Memory B cell (primary cell): ENCODE results near the gene ST13.
"Not testable (repeated sequence)": the region's sequence is repeated elsewhere in the genome, so short reads cannot be mapped to it uniquely, and the experiment has no call there.

Experiments used
- ATAC-seq: fragments of 150-1000 bp; cut with Tn5 transposase; 2 replicates; pipeline ENCODE4 v1.10.0; 2021; ENCODE audit warnings: low read depth, mild to moderate bottlenecking, moderate library complexity
- DNase-seq, 2 donors: peaks; one replicate each; pipeline ENCODE4 v3.0.0; 2022; ENCODE audit warnings: low spot score in 2 of 2
- H3K27ac Mint-ChIP-seq: one replicate; pipeline ENCODE4 v1.8.0; 2022; ENCODE audit warnings: mild to moderate bottlenecking, moderate library complexity, mixed read lengths
- H3K27me3 Mint-ChIP-seq: one replicate; pipeline ENCODE4 v1.8.0; 2022; ENCODE audit warnings: mixed read lengths
- H3K36me3 Mint-ChIP-seq: one replicate; pipeline ENCODE4 v1.8.0; 2022; ENCODE audit warnings: mild to moderate bottlenecking, mixed read lengths
- H3K4me1 Mint-ChIP-seq: one replicate; pipeline ENCODE4 v1.8.0; 2022; ENCODE audit warnings: mixed read lengths
- H3K4me3 Mint-ChIP-seq: one replicate; pipeline ENCODE4 v1.8.0; 2022; ENCODE audit warnings: mild to moderate bottlenecking, moderate library complexity, mixed read lengths
- H3K9me3 Mint-ChIP-seq: one replicate; pipeline ENCODE4 v1.8.0; 2022; ENCODE audit warnings: mixed read lengths

Gene ST13

DNA sequence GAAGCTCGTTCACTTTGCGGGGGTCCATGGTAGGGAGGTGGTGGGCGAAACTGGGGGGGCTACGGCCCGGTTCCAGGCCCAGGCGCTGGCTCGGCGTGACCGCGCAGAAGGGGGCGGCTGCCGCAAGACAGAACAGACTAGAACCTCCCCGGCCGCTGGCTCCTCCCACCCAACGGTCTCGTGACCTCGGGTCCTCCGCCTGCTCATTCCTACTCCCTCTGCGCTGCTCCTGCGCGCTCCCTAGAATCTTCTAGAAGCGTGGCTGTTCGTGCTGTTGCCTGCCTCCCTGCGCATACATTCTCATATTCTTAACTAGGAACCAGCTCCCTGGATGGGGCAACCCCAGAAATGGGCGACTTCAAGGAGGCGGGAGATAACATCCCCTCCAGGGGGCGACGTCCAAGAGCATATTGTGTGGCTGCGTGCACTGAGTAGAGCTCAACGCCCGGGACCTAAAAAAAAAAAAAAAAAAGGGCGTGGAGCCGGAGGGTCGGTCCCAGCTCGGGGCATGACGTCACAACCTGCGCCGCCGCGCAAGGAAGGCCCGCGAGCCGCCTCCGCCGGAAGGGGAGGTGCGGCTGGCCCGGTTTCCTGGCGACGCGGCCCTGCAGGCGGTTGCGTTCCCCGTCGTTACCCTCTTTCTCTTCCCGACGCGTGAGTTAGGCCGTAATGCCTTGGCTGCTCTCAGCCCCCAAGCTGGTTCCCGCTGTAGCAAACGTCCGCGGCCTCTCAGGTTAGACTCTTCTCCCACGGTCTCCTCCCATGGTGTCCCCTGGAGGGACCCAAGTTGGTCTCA, at the start of gene ST13, which contains the start of gene XPNPEP3:
Gene ST13, minus strand, starts transcription at position 127 of the 796 bp plus-strand sequence. Its CDS starts 99 bp downstream, at position 28.
Gene XPNPEP3, plus strand, starts transcription at position 636 of the 796 bp plus-strand sequence. Its CDS starts 34 bp downstream, at position 670.
- Mint-ChIP-seq H3K36me3 (peaks cover 5% of the 10 kb centered on the region), H3K4me1 (peaks cover 13% of the 10 kb centered on the region), H3K9me3 (no peaks in the 10 kb centered on the region), H3K27ac (peak within 1 kb of the TSS; percentile 98), H3K4me3 (peak within 1 kb of the TSS; percentile 99), H3K27me3 (no peaks in the 10 kb centered on the region)
- ATAC-seq, result peak; percentile 84
- DNase-seq, result peak; percentile 95 to 96

- DNase-seq (no peak), ATAC-seq (no peak)
- Mint-ChIP-seq H3K4me3 (no peak overlapping the region), H3K4me1 (peaks cover 2% of the 10 kb centered on the region), H3K9me3 (no peaks in the 10 kb centered on the region), H3K27me3 (no peaks in the 10 kb centered on the region), H3K27ac (no peak overlapping the region), H3K36me3 (peaks cover 9% of the 10 kb centered on the region)
These were observed 47.7 kb upstream of the ST13 start for GRCh38 chr22:40904101-40904500.

GRCh38 chr22:40898850-40899357, 42.5 kb upstream of the ST13 start:
- H3K27ac Mint-ChIP-seq, result no peak overlapping the region
- H3K4me3 Mint-ChIP-seq, result no peak overlapping the region
- ATAC-seq (peak; percentile 75), DNase-seq (peak in 1 of 2 donors; percentile 28)
- H3K27me3 Mint-ChIP-seq, result no peaks in the 10 kb centered on the region
- peaks cover 8% of the 10 kb centered on the region for H3K36me3 Mint-ChIP-seq
- peaks cover 5% of the 10 kb centered on the region for H3K4me1 Mint-ChIP-seq
- H3K9me3 Mint-ChIP-seq, result no peaks in the 10 kb centered on the region

DNA sequence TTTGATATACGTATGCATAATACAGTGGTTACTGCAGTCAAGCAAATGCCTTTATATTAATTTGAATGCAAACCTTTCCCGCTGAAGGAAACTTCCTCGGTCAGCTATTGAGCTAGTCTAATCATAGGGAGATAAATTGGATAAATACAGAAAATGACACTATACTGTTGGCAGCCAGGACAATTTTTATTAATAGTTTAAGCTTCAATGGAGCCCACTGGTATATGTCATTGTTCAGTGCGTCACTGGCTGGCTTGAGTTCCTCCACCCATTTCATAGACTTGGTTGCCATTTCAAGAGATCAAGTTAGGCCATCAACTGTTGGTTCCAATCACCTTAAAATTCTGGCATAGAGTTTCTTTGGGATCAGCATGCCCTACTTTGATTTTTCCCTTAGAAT, 38.0 kb upstream of the ST13 start:
- Mint-ChIP-seq H3K4me1 (peaks cover 5% of the 10 kb centered on the region), H3K27ac (no peak overlapping the region), H3K9me3 (no peaks in the 10 kb centered on the region), H3K36me3 (peaks cover 5% of the 10 kb centered on the region), H3K4me3 (no peak overlapping the region), H3K27me3 (no peaks in the 10 kb centered on the region)
- DNase-seq (no peak), ATAC-seq (no peak)

DNA sequence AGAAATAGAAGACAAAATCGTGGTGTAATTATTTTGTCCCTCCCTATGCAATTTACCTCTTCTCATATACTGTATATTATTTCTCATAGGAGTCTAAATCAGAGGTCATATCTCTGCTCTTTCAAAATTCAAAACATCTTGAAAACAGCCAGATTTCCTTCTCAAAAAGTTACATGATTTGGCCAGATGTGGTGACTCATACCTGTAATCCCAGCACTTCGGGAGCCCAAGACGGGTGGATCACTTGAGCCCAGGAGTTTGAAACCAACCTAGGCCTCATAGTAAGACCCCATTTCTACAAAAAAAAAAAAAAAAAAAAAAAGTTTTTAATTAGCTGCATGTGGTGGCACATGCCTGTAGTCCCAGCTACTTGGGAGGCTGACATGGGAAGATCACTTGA, 34.4 kb upstream of the ST13 start:
- H3K4me1 Mint-ChIP-seq, result no peaks in the 10 kb centered on the region
- H3K36me3 Mint-ChIP-seq, result peaks cover 17% of the 10 kb centered on the region
- no peaks in the 10 kb centered on the region for H3K27me3 Mint-ChIP-seq

GRCh38 chr22:40889116-40889515, 32.7 kb upstream of the ST13 start:
- DNase-seq (no peak), ATAC-seq (no peak)
- Mint-ChIP-seq H3K36me3 (peaks cover 13% of the 10 kb centered on the region), H3K4me1 (no peaks in the 10 kb centered on the region), H3K27ac (no peak overlapping the region), H3K27me3 (no peaks in the 10 kb centered on the region), H3K9me3 (no peaks in the 10 kb centered on the region), H3K4me3 (no peak overlapping the region)

More for the DNA sequence above, 34.4 kb upstream of the ST13 start:
- DNase-seq, result no peak
- Mint-ChIP-seq H3K9me3 (no peaks in the 10 kb centered on the region), H3K27ac (no peak overlapping the region), H3K4me3 (no peak overlapping the region)
- ATAC-seq, result no peak

DNA sequence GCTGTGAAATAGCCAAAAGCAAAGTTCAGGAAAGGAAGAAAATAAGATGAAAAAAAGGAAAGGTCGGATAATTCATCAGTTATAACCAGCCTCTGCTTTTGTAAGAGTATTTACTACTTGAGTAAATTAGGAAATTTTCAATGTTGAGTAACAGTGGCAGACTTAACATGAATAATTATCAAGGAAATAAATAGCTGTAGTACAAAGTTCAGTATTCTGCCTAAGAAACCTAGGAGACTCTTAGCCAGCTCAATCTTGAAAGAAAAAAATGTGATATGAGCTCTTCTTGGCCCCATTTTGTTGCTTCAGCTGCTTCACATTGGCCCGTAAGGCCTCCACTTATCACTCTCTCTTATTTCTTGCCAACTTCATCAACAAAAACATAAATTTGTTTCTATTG, 22.5 kb upstream of the ST13 start:
- Mint-ChIP-seq H3K9me3 (no peaks in the 10 kb centered on the region), H3K4me3 (no peak overlapping the region), H3K4me1 (peaks cover 2% of the 10 kb centered on the region), H3K36me3 (peaks cover 5% of the 10 kb centered on the region), H3K27ac (no peak overlapping the region), H3K27me3 (no peaks in the 10 kb centered on the region)
- ATAC-seq (no peak), DNase-seq (no peak)

DNA sequence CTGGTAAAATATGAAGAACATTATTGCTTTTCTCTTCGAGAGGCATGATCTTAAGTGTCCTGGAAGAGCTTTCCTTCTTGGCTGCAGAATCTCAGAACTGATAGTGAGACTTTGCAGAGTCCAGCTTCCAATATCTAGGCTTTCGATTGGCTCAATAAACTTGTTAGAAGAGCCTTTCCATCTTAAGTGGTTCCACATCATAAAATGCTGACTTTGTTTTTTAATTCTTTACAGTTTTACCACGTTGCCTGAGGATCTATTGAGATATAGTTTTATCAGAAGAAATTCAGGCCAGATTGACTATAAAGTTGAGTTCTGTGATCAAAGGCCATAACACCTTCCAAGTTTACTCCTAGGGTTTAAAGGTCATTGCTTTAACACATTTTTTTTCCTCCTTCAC, 21.0 kb upstream of the ST13 start:
- Mint-ChIP-seq H3K36me3 (peaks cover 5% of the 10 kb centered on the region), H3K27me3 (no peaks in the 10 kb centered on the region), H3K4me3 (no peak overlapping the region), H3K9me3 (no peaks in the 10 kb centered on the region), H3K4me1 (peaks cover 2% of the 10 kb centered on the region), H3K27ac (no peak overlapping the region)
- no peak for ATAC-seq
- DNase-seq, result no peak

- Mint-ChIP-seq H3K9me3 (no peaks in the 10 kb centered on the region), H3K27ac (no peak overlapping the region), H3K36me3 (peaks cover 5% of the 10 kb centered on the region), H3K27me3 (no peaks in the 10 kb centered on the region), H3K4me1 (peaks cover 2% of the 10 kb centered on the region), H3K4me3 (no peak overlapping the region)
- no peak for DNase-seq
- no peak for ATAC-seq
These were observed 20.5 kb upstream of the ST13 start for GRCh38 chr22:40876907-40877306.

DNA sequence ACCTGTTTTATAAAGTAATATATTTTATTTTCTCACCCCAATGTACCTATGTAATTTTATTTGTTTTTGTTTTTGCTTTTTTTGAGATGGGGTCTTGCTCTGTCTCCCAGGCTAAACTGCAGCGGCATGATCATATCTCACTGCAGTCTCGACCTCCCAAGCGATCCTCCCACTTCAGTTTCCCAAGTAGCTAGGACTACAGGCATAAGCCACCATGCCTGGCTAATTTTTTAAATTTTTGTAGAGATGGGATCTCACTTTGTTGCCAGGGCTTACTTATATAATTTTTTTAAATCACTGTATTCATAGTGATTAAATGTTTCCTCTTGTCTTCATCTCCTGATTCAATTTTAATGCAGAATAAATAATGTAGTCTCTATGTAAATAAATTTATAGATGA, 18.7 kb upstream of the ST13 start:
- H3K9me3 Mint-ChIP-seq, result no peaks in the 10 kb centered on the region
- no peak overlapping the region for H3K27ac Mint-ChIP-seq
- no peak overlapping the region for H3K4me3 Mint-ChIP-seq
- H3K4me1 Mint-ChIP-seq, result no peaks in the 10 kb centered on the region
- H3K36me3 Mint-ChIP-seq, result peaks cover 4% of the 10 kb centered on the region
- ATAC-seq (no peak), DNase-seq (no peak)
- H3K27me3 Mint-ChIP-seq, result no peaks in the 10 kb centered on the region

- no peak for ATAC-seq
- Mint-ChIP-seq H3K36me3 (peaks cover 4% of the 10 kb centered on the region), H3K4me1 (no peaks in the 10 kb centered on the region), H3K27me3 (no peaks in the 10 kb centered on the region), H3K9me3 (no peaks in the 10 kb centered on the region), H3K27ac (no peak overlapping the region), H3K4me3 (no peak overlapping the region)
- DNase-seq, result no peak
These were observed 17.6 kb upstream of the ST13 start for GRCh38 chr22:40874016-40874415.

DNA sequence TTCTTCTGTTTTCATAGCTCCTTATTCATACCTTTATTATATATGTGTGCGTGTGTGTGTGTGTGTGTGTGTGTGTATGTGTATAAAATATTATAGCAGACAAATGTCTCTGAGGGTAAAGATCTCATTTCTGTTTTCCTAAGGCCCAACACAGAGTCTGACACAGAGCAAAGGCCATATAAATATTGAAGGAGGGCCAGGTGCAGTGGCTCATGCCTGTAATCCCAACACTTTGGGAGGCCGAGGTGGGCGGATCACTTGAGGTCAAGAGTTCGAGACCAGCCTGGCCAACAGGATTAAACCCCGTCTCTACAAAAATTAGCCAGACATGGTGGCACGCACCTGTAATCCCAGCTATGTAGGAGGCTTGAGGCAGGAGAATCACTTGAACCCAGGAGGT, 11.9 kb upstream of the ST13 start:
- DNase-seq, H3K27ac Mint-ChIP-seq, ATAC-seq, H3K4me3 Mint-ChIP-seq, H3K27me3 Mint-ChIP-seq, H3K4me1 Mint-ChIP-seq, H3K9me3 Mint-ChIP-seq, H3K36me3 Mint-ChIP-seq: not testable (repeated sequence)

DNA sequence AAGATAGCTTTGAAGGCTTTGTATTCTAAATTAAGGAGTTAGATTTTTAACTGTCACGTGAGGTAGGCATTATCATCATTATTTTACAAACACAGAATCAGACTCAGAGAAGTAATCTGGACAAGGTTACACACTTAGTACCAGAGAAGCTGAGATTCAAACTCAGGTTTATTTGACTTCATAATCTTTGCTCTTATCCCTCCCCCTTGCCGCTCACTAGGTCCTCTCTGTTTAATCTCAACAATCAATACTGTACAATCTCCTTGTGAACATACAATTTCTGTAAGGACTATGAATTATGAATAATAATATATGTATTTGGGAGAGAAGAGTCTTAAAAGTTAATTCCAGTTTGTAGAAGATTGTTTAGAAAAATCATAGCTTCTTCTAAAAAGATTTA, 10.7 kb upstream of the ST13 start:
- ATAC-seq (no peak), DNase-seq (no peak)
- no peaks in the 10 kb centered on the region for H3K9me3 Mint-ChIP-seq
- H3K27me3 Mint-ChIP-seq, result no peaks in the 10 kb centered on the region
- peaks cover 7% of the 10 kb centered on the region for H3K36me3 Mint-ChIP-seq
- H3K4me1 Mint-ChIP-seq, result peaks cover 8% of the 10 kb centered on the region
- H3K27ac Mint-ChIP-seq, result no peak overlapping the region
- H3K4me3 Mint-ChIP-seq, result no peak overlapping the region

- Mint-ChIP-seq H3K4me3 (no peak overlapping the region), H3K36me3 (peaks cover 9% of the 10 kb centered on the region), H3K27ac (peak overlapping the region; percentile 37), H3K27me3 (no peaks in the 10 kb centered on the region), H3K9me3 (no peaks in the 10 kb centered on the region), H3K4me1 (peaks cover 9% of the 10 kb centered on the region)
- ATAC-seq, result no peak
- no peak for DNase-seq
These were observed 6.1 kb upstream of the ST13 start for GRCh38 chr22:40862537-40862936.

- H3K27me3 Mint-ChIP-seq, result no peaks in the 10 kb centered on the region
- ATAC-seq, result no peak
- H3K27ac Mint-ChIP-seq, result peak within 1 kb of the TSS; percentile 37
- H3K4me1 Mint-ChIP-seq, result peaks cover 11% of the 10 kb centered on the region
- DNase-seq, result no peak
- H3K9me3 Mint-ChIP-seq, result no peaks in the 10 kb centered on the region
- H3K4me3 Mint-ChIP-seq, result no peak within 1 kb of the TSS
- H3K36me3 Mint-ChIP-seq, result peaks cover 9% of the 10 kb centered on the region
These were observed 5.6 kb upstream of the ST13 start, which contains the start of gene DNAJB7 for GRCh38 chr22:40862013-40862412. TSS of gene DNAJB7 (minus strand) at chr22:40862113. CDS start at chr22:40861994, 119 bp downstream.
